DOHH2 (cell line): ENCODE data around the gene SCN10A.

Experiments used
- H3F3A ChIP-seq: fragments of 200-600 bp; sonication (generic), shearing (Covaris generic); 2 replicates; pipeline ENCODE4 v1.6.0; 2016; ENCODE audit warnings: antibody characterized with exemption, mild to moderate bottlenecking; ENCODE audit not compliant: control insufficient read depth, insufficient read depth
- H3K27ac ChIP-seq: fragments of 200-600 bp; sonication (generic); 2 replicates; pipeline ENCODE4 v1.5.1; 2014; ENCODE audit warnings: low read depth, mild to moderate bottlenecking, low read length, moderate library complexity
- H3K27me3 ChIP-seq: fragments of 200-600 bp; sonication (generic); 2 replicates; pipeline ENCODE4 v1.6.1; 2014; ENCODE audit warnings: mild to moderate bottlenecking, low read length, mixed read lengths; ENCODE audit not compliant: control insufficient read depth
- H3K36me3 ChIP-seq: fragments of 200-600 bp; sonication (generic); 2 replicates; pipeline ENCODE4 v1.6.1; 2014; ENCODE audit warnings: mild to moderate bottlenecking, low read length, moderate library complexity, mixed read lengths; ENCODE audit not compliant: control insufficient read depth
- H3K4me1 ChIP-seq: fragments of 200-600 bp; sonication (generic); 2 replicates; pipeline ENCODE4 v1.6.1; 2014; ENCODE audit warnings: mild to moderate bottlenecking, low read length, mixed read lengths; ENCODE audit not compliant: control insufficient read depth
- H3K4me2 ChIP-seq: fragments of 200-600 bp; sonication (generic); 2 replicates; pipeline ENCODE4 v1.6.0; 2014; ENCODE audit warnings: mild to moderate bottlenecking, low read length, moderate library complexity
- H3K4me3 ChIP-seq: fragments of 200-600 bp; sonication (generic); 2 replicates; pipeline ENCODE4 v1.5.1; 2014; ENCODE audit warnings: mild to moderate bottlenecking, low read length, mixed read lengths
- H3K79me2 ChIP-seq: fragments of 200-600 bp; sonication (generic); 2 replicates; pipeline ENCODE4 v1.6.1; 2014; ENCODE audit warnings: mild to moderate bottlenecking, low read length, mixed read lengths; ENCODE audit not compliant: control insufficient read depth
- H3K9me2 ChIP-seq: fragments of 200-600 bp; sonication (generic); replicated peaks from 2 replicates; pipeline ENCODE4 v1.6.1; 2014; ENCODE audit warnings: mild to moderate bottlenecking, low read length, mixed read lengths; ENCODE audit not compliant: control insufficient read depth
- H3K9me3 ChIP-seq: fragments of 200-600 bp; sonication (generic); 2 replicates; pipeline ENCODE4 v1.6.1; 2014; ENCODE audit warnings: antibody characterized with exemption, low read length, mixed read lengths; ENCODE audit not compliant: control insufficient read depth, insufficient read depth
- H4K20me1 ChIP-seq: fragments of 200-600 bp; sonication (generic); 2 replicates; pipeline ENCODE4 v1.6.0; 2014; ENCODE audit warnings: low read depth, mild to moderate bottlenecking, antibody characterized with exemption, low read length, moderate library complexity; ENCODE audit not compliant: control insufficient read depth, insufficient read depth
- CTCF ChIP-seq: fragments of 200-600 bp; sonication (generic); IDR thresholded peaks from one replicate; pipeline ENCODE4 v1.5.1; 2014; ENCODE audit warnings: antibody characterized with exemption, mild to moderate bottlenecking, low read depth, low read length; ENCODE audit not compliant: poor library complexity, severe bottlenecking
- EZH2phosphoT487 ChIP-seq: fragments of 200-600 bp; sonication (generic); IDR thresholded peaks from 2 replicates; pipeline ENCODE4 v1.6.1; 2017; ENCODE audit warnings: borderline replicate concordance, mild to moderate bottlenecking, antibody characterized with exemption, low read length, moderate library complexity, mixed read lengths

The SCN10A gene

GRCh38 chr3:38758557-38758956 is 57.5 kb downstream of the SCN10A start:
- Histone ChIP-seq H4K20me1 (no peaks in the 10 kb centered on the region), H3F3A (no peaks in the 10 kb centered on the region), H3K79me2 (no peaks in the 10 kb centered on the region), H3K36me3 (no peaks in the 10 kb centered on the region), H3K4me2 (no peak overlapping the region), H3K9me2 (no peaks in the 10 kb centered on the region), H3K9me3 (no peaks in the 10 kb centered on the region), H3K4me3 (no peak overlapping the region), H3K4me1 (no peaks in the 10 kb centered on the region), H3K27ac (no peak overlapping the region), H3K27me3 (no peaks in the 10 kb centered on the region)
- TF ChIP-seq CTCF (no peak), EZH2phosphoT487 (no peak)

- Histone ChIP-seq H3K27ac (no peak overlapping the region), H3K27me3 (no peaks in the 10 kb centered on the region), H3K36me3 (no peaks in the 10 kb centered on the region), H3K9me2 (no peaks in the 10 kb centered on the region), H3K4me2 (no peak overlapping the region), H3F3A (no peaks in the 10 kb centered on the region), H4K20me1 (no peaks in the 10 kb centered on the region), H3K9me3 (no peaks in the 10 kb centered on the region), H3K4me3 (no peak overlapping the region), H3K4me1 (no peaks in the 10 kb centered on the region), H3K79me2 (no peaks in the 10 kb centered on the region)
- TF ChIP-seq CTCF = no peak
These were observed 58.3 kb downstream of the SCN10A start for GRCh38 chr3:38757721-38758120.

GRCh38 chr3:38756892-38757291 is 59.1 kb downstream of the SCN10A start:
- no peak for TF ChIP-seq CTCF
- TF ChIP-seq EZH2phosphoT487 = no peak
- Histone ChIP-seq H3K27ac (no peak overlapping the region), H3K9me3 (no peaks in the 10 kb centered on the region), H3K79me2 (no peaks in the 10 kb centered on the region), H3K27me3 (no peaks in the 10 kb centered on the region), H4K20me1 (no peaks in the 10 kb centered on the region), H3K36me3 (no peaks in the 10 kb centered on the region), H3K9me2 (no peaks in the 10 kb centered on the region), H3K4me2 (no peak overlapping the region), H3K4me1 (no peaks in the 10 kb centered on the region), H3K4me3 (no peak overlapping the region), H3F3A (no peaks in the 10 kb centered on the region)

- Histone ChIP-seq H4K20me1 (no peaks in the 10 kb centered on the region), H3K9me3 (no peaks in the 10 kb centered on the region), H3F3A (no peaks in the 10 kb centered on the region), H3K79me2 (no peaks in the 10 kb centered on the region), H3K36me3 (no peaks in the 10 kb centered on the region), H3K27me3 (no peaks in the 10 kb centered on the region), H3K9me2 (no peaks in the 10 kb centered on the region), H3K27ac (no peak overlapping the region), H3K4me1 (no peaks in the 10 kb centered on the region), H3K4me2 (no peak overlapping the region), H3K4me3 (no peak overlapping the region)
- TF ChIP-seq CTCF (no peak), EZH2phosphoT487 (no peak)
These were observed 60.9 kb downstream of the SCN10A start for GRCh38 chr3:38755130-38755529.
